GM19397 (cell line): ENCODE data around the gene MASTL.
A peak's percentile ranks its signal among the peaks of the same experiment; 100 is the strongest.
"Not testable (repeated sequence)": the region's sequence is repeated elsewhere in the genome, so short reads cannot be mapped to it uniquely, and the experiment has no call there.

Source experiments
- ATAC-seq: cut with Tn5 transposase; IDR thresholded peaks from one replicate; pipeline ENCODE4 v1.9.1; 2021; ENCODE audit warnings: mild to moderate bottlenecking, moderate library complexity; ENCODE audit not compliant: unreplicated experiment

MASTL gene

DNA sequence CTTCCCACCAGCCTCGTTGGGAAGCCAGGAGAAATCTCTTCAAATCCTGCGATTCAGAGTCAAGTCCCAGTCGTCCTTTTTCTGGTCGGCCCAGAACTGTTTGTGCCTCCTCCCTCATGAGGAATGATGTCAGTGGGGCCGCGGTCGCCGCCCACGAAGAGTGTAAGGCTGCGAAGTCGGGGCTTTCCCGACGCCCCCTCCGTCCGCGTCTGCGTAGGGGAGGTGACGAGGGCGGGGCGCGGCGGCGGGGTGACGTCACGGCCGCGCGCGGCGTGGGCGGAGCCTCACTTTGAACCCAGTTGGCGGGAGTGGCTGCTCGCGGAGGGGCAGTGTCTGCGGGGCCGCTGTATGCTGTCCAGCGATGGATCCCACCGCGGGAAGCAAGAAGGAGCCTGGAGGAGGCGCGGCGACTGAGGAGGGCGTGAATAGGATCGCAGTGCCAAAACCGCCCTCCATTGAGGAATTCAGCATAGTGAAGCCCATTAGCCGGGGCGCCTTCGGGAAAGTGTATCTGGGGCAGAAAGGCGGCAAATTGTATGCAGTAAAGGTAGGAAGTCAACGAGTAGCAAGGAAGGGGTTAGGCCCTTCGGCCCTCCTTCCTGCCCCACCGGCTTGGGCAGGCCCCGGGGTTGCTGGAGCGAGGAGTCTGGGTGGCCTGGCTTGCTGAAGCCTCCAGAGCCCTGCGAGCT lies at the start of gene MASTL:
Gene MASTL (plus strand): TSS at position 287 of the 689 bp plus-strand sequence. CDS start 75 bp downstream, at position 362.
- peak; percentile 84 for ATAC-seq

DNA sequence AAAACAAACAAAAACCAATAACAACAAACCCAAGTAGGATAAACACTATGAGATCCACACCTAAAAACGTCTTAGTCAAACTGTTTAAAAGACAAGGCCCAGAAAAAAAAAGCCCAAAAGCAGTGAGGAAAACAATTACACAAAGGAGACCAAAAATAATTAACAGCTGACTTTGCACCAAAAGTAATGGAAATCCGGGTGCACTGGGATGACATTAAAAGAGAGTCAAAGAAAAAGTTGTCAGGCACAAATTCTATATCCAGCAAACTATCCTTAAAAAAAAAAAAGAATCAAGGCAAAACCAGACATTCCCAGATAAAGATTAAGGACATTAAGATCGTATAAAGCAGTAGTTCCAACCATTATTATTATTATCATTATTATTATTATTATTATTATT lies 47.0 kb upstream of the MASTL start:
- no peak for ATAC-seq

DNA sequence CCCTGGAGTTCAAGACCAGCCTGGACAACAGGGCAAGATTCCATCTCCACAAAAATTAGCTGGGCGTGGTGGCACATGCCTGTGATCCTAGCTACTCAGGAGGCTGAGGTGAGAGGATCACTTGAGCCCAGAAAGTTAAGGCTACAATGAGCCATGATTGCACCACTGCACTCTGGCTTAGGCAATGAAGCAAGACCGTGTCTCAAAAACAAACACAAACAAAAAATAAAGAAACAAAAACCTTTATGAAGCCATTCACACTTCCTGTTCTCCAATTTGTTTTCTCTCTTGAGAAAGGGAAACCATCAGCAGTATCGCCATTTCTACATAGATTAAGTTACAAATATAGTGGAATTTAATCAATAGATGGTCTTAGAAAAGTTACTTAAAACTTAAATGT lies 20.8 kb upstream of the MASTL start:
- no peak for ATAC-seq

DNA sequence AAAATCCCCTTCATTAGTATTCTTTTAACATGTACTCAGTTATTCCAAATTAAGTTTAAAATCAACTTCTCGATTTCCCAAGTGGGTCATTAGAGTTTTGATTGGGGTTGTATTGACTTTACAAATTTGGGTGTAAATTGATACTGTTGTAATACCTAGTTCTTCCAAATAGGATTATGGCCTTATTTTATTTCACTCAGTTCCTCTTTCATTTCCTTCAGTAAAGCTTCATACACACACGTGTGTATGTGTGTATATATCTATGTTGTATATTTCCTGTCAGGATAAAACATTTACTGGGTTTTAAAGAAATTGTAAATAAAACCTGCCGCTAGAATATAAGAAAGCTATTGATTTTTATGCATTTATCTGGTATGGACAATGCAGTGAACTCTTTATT lies 16.9 kb upstream of the MASTL start:
- ATAC-seq, result no peak

DNA sequence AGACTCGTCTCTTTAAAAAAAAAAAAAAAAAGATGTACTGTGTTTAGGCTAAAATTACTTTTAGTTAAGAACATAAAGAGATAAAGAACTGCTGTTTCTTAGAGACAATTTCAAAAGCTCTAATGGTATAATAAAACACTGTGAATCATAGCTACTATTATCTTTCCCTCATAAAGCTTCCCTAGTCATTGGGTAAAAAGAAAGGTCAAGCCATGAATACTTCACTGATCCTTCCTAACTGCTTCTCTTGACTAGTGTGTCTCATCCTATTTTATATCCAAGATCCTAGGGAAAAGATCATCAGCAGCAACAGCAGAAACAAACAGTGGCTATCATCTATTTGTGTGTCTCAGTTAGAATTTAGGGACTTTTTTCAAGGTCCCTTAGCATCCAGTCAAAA lies 11.5 kb upstream of the MASTL start:
- ATAC-seq, result no peak

DNA sequence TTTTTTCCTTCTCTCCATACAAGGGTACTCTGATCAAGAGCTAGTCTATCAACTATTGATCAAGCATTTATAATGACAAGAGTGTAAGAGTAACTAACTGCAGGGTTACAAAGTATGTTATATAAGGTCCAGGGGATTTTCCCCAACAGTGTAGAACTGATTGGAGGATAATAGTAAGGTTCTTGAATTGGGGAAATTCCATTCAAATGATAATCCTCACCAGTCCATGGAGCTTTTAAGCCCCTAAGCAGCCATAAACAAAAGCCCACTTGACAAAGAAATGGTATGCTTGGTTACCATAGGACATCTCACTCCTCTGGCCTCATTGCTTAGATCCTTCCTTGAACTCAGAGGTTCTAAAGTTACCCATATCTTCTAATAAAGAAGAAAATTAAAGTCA lies 9.2 kb upstream of the MASTL start:
- ATAC-seq, result no peak

DNA sequence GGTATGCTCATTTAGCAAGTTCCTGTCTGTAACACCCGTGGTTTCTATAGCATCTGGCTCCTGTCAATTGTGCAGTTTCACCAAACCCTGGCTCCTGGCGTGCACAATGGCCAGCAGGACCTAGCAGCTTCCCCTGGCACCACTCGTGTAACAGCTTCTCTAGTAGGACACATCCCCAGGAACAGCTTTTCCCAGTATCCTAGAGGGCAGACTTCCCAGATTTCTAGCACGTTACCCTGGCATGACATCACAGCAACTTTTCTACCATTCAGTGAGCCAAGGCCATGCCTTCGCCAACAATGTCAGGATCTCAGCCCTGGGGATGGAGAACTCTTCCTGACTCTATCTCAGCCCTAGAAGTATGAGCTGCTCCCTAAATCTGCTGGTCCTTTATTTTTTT lies 7.5 kb upstream of the MASTL start:
- ATAC-seq, result no peak

DNA sequence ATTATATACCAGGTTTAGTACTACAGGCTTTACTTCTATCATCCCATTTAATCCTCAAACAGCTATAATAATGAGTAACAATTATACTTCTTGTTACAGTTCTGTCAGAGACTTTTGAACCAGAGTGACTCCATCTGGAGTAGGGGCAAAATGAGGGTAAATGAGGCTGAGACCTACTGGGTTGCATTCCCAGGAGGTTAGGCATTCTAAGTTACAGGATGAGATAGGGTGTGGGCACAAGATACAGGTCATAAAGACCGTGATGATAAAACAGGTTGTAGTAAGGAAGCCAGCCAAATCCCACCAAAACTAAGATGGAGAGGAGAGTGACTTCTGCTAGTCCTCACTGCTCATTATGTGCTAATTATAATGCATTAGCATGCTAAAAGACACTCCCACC lies 4.9 kb upstream of the MASTL start:
- no peak for ATAC-seq

DNA sequence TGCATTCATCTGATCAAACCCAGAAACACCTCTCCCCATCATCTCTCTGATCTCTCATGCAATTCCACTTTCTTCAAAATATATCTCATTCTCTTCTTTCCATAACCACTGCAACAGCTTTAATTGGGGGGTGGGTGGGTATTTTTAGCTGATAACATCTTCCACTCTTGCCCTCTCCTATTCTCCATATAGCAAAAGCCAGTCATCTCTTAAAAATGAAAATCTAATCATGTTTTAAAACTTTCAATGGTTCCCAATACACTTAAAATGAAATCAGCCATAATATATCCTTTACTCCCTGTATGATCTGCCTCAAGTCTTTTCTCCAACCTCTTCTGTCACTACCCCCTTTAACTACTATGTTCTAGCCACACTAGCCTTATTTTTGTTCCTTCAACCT lies 2.5 kb upstream of the MASTL start:
- no peak for ATAC-seq

DNA sequence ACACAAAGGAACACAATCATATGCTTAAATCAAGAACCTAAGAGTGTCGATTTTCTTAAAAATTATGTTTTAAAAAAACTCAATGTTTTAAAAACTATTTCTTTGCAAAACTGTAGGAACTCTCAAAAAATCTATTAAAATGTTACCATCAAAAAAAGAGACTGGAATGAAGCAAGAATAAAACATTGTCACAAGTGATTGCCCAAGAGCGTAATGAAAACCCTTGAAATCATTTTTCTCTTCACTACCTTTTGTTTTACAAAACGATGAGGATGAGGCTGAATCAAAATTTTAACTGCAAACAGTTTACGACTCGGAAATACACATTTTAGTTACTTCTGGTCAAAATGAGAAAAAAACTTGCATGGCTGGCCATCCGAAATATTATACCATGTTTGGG lies 1.8 kb upstream of the MASTL start:
- no peak for ATAC-seq

DNA sequence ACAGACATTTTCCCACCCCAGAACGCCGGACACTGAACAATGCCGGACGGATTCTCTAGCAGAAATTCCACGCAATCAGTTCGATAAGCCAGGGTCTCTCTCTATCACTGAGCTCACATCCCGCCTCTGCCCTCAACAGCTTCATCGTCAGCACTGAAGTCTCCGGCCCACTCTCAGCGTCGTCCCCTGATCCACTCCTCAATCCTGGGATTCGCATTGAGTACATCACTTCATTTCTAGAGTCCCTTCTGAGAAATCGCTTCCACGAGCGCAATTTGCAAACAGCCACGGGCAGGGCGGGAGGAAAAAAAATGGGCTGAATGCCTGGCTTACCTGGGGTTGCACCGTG lies 1.3 kb upstream of the MASTL start:
- peak; percentile 5 for ATAC-seq

DNA sequence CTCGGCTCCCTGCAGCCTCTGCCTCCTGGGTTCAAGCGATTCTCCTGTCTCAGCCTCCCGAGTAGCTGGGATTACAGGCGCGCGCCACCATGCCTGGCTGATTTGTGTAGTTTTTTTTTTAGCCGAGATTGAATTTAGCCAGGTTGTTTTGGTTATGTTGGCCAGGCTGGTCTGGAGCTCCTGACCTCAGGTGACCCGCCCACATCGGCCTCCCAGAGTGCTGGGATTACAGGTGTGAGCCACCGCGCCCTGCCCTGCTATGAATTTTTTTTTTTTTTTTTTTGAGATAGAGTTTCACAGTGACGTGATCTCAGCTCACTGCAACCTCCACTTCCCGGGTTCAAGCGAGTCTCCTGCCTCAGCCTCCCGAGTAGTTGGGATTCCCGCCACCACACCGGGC lies 1.4 kb downstream of the MASTL start:
- ATAC-seq, result not testable (repeated sequence)

DNA sequence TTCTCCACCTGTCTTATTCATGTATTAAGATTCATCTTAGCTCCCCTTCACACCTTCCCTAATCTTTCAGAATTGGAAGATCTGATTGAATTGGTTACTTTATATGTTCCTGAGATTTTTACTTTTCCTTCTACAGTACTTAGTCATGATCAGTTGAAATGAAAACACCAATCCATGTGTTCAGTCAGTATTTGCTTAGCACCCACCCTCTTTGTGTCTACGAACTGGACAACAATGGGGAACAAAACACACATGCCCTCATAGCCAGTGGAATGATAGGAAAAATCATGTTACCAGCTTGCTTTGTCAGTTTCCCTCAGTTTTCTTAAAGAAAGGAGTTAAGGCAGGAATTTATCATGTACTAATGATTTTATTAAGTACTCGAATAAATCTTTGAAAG lies 2.0 kb downstream of the MASTL start:
- ATAC-seq, result no peak

DNA sequence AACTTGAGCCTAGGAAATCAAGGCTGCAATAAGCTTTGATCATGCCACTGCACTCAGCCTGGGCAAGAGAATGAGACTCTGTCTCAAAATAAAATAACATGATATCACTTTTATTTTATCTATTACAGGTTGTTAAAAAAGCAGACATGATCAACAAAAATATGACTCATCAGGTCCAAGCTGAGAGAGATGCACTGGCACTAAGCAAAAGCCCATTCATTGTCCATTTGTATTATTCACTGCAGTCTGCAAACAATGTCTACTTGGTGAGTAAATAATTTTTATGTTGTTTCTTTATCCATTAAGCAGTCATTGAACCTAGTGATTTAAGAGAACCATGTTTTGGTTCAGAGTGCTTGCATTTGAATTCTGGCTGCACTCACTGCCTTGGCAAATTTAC lies 3.3 kb downstream of the MASTL start:
- ATAC-seq, result no peak

DNA sequence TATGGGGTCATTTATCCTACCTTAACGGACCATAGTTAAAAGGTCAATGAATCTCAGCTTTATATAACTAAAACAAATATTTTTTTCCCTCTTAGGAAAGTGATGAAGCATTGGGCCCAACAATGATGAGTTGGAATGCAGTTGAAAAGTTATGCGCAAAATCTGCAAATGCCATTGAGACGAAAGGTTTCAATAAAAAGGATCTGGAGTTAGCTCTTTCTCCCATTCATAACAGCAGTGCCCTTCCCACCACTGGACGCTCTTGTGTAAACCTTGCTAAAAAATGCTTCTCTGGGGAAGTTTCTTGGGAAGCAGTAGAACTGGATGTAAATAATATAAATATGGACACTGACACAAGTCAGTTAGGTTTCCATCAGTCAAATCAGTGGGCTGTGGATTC lies 14.7 kb downstream of the MASTL start:
- ATAC-seq, result no peak

DNA sequence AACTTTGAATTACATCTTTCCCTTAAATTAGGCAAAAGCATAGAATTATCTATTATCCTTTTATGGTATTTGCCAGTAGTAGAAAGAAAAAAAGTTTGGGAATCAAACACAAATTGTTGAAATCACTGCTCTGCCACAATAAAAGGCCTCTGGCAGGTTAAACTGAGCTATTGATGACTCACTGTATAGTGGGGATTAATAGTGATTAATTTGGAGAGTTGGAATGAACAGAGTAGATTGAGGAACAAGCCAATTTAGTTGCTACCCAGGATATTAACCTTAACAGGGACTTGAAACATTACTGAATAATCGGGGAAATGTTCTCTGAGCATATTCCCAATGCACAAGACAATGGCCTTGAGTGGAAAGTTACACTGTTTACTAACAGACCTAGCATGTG lies 33.1 kb downstream of the MASTL start:
- no peak for ATAC-seq

DNA sequence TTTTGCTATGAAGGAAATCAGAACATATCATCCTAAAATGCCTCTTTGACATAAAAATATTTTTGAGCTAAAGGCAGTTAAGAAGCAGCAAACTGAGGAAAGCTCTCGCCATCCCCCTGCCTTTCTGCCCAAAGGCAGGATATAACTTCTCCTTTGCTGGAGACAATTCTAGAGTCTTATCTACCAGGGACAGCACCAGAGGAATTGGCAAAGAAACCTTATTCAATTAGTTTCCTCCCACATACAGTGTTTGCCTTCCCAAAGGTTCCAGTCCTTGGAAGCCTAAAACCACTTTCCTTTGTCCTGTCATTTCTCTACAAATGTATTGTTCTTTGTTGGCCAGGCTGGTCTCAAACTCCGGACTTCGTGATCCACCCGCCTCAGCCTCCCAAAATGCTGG lies 33.7 kb downstream of the MASTL start:
- no peak for ATAC-seq

DNA sequence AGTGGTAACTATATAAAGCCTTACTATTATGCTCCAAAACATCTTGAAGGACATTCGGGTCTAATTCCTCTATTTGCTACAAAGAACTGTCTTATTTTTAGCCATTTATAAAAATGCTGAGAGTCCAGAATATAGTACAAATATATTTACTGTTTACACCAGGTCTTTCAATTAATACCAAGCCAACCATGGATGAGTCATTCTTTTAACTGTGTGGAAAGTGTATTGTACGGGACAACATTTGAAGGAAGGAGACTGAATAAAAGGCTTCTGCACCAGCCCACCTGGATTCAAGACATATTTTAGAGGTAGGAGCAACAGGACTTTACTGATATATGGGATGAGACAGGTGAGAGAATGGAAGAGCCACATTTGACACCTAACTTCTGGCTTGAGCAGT lies 35.4 kb downstream of the MASTL start:
- no peak for ATAC-seq

DNA sequence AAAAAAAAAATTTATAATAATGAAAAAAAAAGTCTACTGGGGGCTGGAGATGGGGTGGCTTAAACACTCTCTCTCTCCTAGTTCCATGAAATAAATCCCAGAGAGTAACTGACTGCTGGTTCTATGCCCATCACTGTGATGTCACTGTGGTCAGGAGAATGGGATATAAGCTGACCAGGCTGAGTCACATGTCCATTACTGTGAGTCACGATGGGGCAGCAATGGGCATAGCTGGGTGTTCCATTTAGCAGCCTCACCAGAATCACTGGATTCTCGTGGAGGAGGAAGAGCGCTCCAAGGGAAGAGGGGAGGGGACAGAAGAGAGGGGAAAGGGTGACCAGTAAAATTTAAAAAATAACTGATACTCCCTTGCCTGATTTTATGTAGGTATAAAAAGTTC lies 37.1 kb downstream of the MASTL start:
- ATAC-seq, result no peak

DNA sequence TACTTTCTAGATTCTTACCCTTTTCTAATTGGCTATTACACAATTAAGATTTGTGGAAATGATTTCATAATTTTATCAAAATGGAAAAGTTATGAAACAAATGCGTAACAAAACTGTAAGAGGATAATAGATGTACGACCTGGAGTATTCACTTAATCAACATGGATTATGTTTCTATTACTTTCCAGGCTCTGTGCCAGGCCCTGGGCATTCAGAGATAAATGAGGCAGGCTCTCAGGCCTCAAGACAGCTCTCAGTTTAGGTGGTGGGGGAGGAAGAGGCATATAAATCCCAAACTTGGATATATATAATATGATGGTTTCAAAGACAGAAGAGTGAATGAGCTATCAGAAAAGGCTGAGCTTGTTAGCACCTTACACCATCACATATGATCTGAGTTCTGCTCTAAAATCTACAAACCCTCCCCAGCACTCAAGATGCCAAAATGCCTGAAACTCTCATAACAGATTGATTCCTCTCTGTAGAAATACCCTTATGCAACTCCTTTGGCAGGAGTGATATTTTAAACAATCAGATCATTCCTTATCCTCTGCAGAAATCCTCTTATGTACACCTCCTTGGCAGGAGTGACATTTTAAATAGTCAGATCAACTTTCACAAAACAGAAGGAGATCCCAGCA lies 42.9 kb downstream of the MASTL start:
- no peak for ATAC-seq

DNA sequence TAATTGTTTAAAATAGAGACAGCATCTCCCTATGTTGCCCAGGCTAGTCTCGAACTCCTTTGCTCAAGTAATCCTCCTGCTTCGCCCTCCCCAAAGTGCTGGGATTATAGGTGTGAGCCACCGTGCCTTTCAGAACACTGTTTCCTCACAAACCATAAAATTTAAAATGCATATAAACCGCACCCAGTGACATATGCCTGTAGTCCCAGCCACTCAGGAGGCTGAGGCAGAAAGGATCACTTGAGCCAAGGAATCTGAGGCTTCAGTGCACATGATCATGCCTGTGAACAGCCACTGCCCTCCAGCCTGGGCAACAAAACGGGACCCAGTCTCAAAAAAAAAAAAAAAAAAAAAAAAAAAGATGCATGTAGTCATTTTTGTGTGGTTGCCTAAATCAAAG lies 48.7 kb downstream of the MASTL start:
- ATAC-seq, result no peak

DNA sequence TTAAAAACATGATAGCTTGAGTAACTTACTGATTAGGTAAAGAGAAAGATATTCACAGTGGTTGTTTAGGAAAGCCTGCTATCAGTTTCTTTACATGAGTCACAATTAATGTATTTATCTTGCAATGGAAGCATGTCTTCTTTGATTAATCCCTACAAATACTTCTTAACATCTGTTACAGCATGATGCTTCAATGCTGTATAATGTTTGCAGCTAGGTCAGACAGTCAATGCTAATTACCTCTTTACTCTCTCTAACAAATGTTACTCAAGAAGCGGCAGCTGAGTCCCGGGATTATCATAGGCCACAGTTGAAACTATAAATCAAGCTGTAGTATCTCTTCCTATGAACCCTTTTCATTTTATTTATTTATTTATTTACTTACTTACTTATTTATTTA lies 52.2 kb downstream of the MASTL start:
- no peak for ATAC-seq

DNA sequence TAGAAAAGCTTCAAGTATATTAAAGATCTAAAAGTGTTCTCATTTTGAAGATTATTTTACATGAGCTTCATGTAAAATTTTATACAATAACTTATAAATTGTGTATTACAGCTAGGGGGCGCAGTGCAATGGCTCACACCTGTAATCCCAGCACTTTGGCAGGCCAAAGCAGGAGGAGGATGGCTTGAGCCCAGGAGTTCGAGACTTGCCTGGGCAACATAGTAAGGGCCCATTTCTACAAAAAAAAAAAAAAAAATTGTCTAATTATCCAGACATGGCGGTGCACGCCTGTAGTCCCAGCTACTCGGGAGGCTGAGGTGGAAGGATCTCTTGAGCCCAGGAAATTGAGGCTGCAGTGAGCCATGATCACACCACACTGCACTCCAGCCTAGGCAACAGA lies 68.8 kb downstream of the MASTL start:
- ATAC-seq, result no peak
